Mesendoderm (in vitro differentiated cells): ENCODE data around the gene WDFY1. TPM values are rescaled to one million over a fixed set of nuclear protein-coding genes. Genes with fewer than 3 reads are reported as not detected.

Experiments
- DNase-seq: peaks from one replicate; pipeline ENCODE4 v3.0.0; 2013
- H2AK5ac ChIP-seq: 2 replicates; pipeline ENCODE4 v1.6.1; 2013; ENCODE audit warnings: low read length, inconsistent platforms
- H2BK120ac ChIP-seq: 2 replicates; pipeline ENCODE4 v1.6.1; 2013; ENCODE audit warnings: low read depth, mild to moderate bottlenecking, low read length, moderate library complexity, mixed read lengths
- H2BK15ac ChIP-seq: replicated peaks from 2 replicates; pipeline ENCODE4 v1.6.1; 2013; ENCODE audit warnings: low read depth, mild to moderate bottlenecking, moderate library complexity
- H2BK5ac ChIP-seq: 2 replicates; pipeline ENCODE4 v1.6.1; 2013; ENCODE audit warnings: low read length, inconsistent platforms
- H3K18ac ChIP-seq: 2 replicates; pipeline ENCODE4 v1.6.1; 2013; ENCODE audit warnings: mild to moderate bottlenecking, low read length, mixed read lengths
- H3K23ac ChIP-seq: one replicate; pipeline ENCODE4 v1.6.1; 2013; ENCODE audit warnings: low read length
- H3K27ac ChIP-seq: 2 replicates; pipeline ENCODE4 v1.5.1; 2013; ENCODE audit warnings: low read depth, mild to moderate bottlenecking, inconsistent platforms, low read length, moderate library complexity
- H3K27me3 ChIP-seq: 2 replicates; pipeline ENCODE4 v1.6.1; 2013; ENCODE audit warnings: low read length, control low read depth, mild to moderate bottlenecking, inconsistent platforms; ENCODE audit not compliant: insufficient read depth, poor library complexity
- H3K36me3 ChIP-seq: 2 replicates; pipeline ENCODE4 v1.6.1; 2013; ENCODE audit warnings: low read length, inconsistent platforms; ENCODE audit not compliant: control insufficient read depth, insufficient read depth
- H3K4ac ChIP-seq: one replicate; pipeline ENCODE4 v1.6.1; 2013; ENCODE audit warnings: low read depth, mild to moderate bottlenecking, low read length, moderate library complexity
- H3K4me1 ChIP-seq: 2 replicates; pipeline ENCODE4 v1.6.1; 2013; ENCODE audit warnings: low read depth, low read length, inconsistent platforms; ENCODE audit not compliant: control insufficient read depth
- H3K4me2 ChIP-seq: 2 replicates; pipeline ENCODE4 v1.6.1; 2013; ENCODE audit warnings: low read length
- H3K4me3 ChIP-seq: 2 replicates; pipeline ENCODE4 v1.5.1; 2013; ENCODE audit warnings: mild to moderate bottlenecking, low read length
- H3K56ac ChIP-seq: one replicate; pipeline ENCODE4 v1.6.1; 2013; ENCODE audit warnings: low read length
- H3K79me1 ChIP-seq: 2 replicates; pipeline ENCODE4 v1.6.1; 2013; ENCODE audit warnings: low read length, inconsistent platforms
- H3K79me2 ChIP-seq: 2 replicates; pipeline ENCODE4 v1.6.1; 2013; ENCODE audit warnings: mild to moderate bottlenecking, low read length; ENCODE audit not compliant: control insufficient read depth, insufficient read depth
- H3K9ac ChIP-seq: 2 replicates; pipeline ENCODE4 v1.6.1; 2013; ENCODE audit warnings: low read length, inconsistent platforms
- H4K5ac ChIP-seq: one replicate; pipeline ENCODE4 v1.6.1; 2013; ENCODE audit warnings: low read length
- H4K8ac ChIP-seq: one replicate; pipeline ENCODE4 v1.6.1; 2013; ENCODE audit warnings: low read depth, mild to moderate bottlenecking, control low read depth, low read length, moderate library complexity
- WGBS: extraction: QIAGEN DNeasy Blood & Tissue Kit; methylation state at CpG from one replicate; pipeline ENCODE4 v1.1.7; 2013; ENCODE audit warnings: low lambda C conversion rate, missing lambda C conversion rate; ENCODE audit not compliant: insufficient coverage; ENCODE audit errors: extremely low coverage; 5-methylcytosine and 5-hydroxymethylcytosine counted together
- polyA plus RNA-seq, 2 experiments: library from polyadenylated mRNA; stranded (reverse); fragments of 200-250 nt; gene quantifications; one replicate each; pipeline ENCODE4 v1.2.3, GENCODE V29; 2013

The WDFY1 gene, protein sequence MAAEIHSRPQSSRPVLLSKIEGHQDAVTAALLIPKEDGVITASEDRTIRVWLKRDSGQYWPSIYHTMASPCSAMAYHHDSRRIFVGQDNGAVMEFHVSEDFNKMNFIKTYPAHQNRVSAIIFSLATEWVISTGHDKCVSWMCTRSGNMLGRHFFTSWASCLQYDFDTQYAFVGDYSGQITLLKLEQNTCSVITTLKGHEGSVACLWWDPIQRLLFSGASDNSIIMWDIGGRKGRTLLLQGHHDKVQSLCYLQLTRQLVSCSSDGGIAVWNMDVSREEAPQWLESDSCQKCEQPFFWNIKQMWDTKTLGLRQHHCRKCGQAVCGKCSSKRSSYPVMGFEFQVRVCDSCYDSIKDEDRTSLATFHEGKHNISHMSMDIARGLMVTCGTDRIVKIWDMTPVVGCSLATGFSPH
- polyA plus RNA-seq (2013, experiment 1 of 2), result 41.8 TPM
- polyA plus RNA-seq (2013, experiment 2 of 2), result 41.0 TPM

DNA sequence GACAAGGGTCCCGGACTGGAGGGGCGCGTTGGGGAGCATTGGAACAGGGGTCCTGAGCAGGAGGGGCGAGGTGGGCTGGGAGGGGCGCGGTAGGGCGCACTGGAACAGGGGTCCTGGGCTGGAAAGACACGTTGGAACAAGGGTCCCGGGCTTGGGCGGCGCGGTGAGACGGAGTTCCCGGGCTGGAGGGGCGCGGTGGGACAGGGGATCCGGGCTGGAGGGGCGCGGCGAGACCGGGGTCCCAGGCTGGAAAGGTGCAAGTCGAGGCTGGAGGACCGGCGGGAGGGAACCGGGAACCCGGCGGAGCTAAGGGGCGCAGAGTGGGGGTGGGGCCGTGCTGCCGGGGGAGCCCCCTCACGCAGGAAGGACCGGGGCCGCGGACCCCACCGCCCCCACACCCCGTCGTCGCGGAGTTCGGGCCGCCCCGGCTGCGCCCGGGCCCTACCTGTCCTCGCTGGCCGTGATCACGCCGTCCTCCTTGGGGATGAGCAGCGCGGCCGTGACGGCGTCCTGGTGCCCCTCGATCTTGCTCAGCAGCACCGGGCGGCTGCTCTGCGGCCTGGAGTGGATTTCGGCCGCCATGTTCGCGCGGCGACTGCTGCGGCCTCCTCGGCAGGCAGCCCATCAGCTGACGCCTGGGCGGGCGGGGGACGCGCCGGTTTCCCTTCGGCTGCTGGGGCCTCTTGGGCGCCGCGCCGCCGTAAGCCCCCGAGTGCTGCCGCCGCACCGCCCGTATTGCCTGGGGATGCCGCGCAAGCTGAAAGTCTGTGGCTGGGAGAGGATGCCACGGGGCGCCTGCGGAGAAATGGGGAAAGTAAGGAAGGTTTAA, at the start of gene WDFY1:
TSS of gene WDFY1 (minus strand) at position 633 of the 829 bp plus-strand sequence. CDS start at position 582, 51 bp downstream.
- peak within 1 kb of the TSS; percentile 98 for H3K56ac ChIP-seq
- WGBS, result no CpG with 5 or more reads among the region's 87 CpGs
- no peak within 1 kb of the TSS for H4K8ac ChIP-seq

DNA sequence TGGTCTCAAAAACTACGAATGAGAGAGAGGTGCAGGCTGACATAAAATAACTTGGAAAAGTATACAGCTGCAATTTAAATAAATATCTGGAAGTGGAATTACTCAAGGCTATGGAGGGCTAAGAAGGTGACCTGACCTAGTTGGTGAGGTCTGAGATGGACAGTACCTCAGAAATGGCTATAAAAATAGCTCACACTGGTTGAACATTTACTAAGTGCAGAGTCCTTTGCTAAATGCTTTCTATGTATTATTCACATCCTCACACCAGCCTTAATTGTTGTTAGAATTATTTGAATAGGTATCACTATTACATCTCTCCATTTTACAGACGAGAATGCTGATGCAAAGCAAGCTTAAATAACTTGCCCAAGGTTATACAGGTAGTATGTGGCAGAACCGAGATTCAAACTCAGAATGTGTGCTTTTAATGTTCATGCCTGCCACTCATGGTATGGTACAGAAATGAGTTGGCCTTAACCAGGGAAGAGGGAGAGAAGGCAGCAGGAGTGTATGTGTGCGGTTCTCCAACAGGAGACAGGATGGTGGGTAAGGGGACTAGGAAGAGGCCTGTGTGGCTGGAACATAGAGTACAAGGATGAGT, 49.5 kb upstream of the WDFY1 start:
- Histone ChIP-seq H3K18ac (no peak overlapping the region), H3K27me3 (no peaks in the 10 kb centered on the region), H3K4ac (no peak overlapping the region), H3K4me3 (no peak overlapping the region), H3K9ac (no peak overlapping the region), H2BK5ac (no peak overlapping the region), H3K4me2 (no peak overlapping the region), H2AK5ac (no peak overlapping the region), H3K56ac (no peak overlapping the region), H3K27ac (no peak overlapping the region), H3K36me3 (peaks cover 26% of the 10 kb centered on the region), H3K23ac (no peak overlapping the region), H3K79me2 (peaks cover 4% of the 10 kb centered on the region), H4K8ac (no peak overlapping the region), H3K4me1 (no peaks in the 10 kb centered on the region), H4K5ac (no peak overlapping the region), H2BK120ac (no peak overlapping the region), H2BK15ac (no peak overlapping the region), H3K79me1 (peaks cover 9% of the 10 kb centered on the region)
- DNase-seq, result no peak
- no CpG with 5 or more reads among the region's 4 CpGs for WGBS

More for the DNA sequence above, at the start of gene WDFY1:
- Histone ChIP-seq H3K79me2 (peaks cover 28% of the 10 kb centered on the region), H2BK5ac (peak within 1 kb of the TSS; percentile 89), H3K4me2 (peak within 1 kb of the TSS; percentile 43), H3K4me1 (peaks cover 8% of the 10 kb centered on the region), H2AK5ac (no peak within 1 kb of the TSS), H3K18ac (peak within 1 kb of the TSS; percentile 94), H3K79me1 (peaks cover 11% of the 10 kb centered on the region), H2BK120ac (peak within 1 kb of the TSS; percentile 78), H4K5ac (no peak within 1 kb of the TSS), H3K4me3 (peak within 1 kb of the TSS; percentile 77), H3K27ac (peak within 1 kb of the TSS; percentile 49), H2BK15ac (no peak within 1 kb of the TSS), H3K23ac (peak within 1 kb of the TSS; percentile 83), H3K9ac (peak within 1 kb of the TSS; percentile 96), H3K4ac (peak within 1 kb of the TSS; percentile 72), H3K36me3 (no peaks in the 10 kb centered on the region), H3K27me3 (no peaks in the 10 kb centered on the region)
- peak; percentile 93 for DNase-seq

GRCh38 chr2:223993634-223994232, 48.6 kb upstream of the WDFY1 start:
- no peak overlapping the region for H4K5ac ChIP-seq
- H3K56ac ChIP-seq, result no peak overlapping the region
- no peak overlapping the region for H3K4ac ChIP-seq
- H2AK5ac ChIP-seq, result no peak overlapping the region
- no peak overlapping the region for H2BK5ac ChIP-seq
- H3K9ac ChIP-seq, result no peak overlapping the region
- H3K79me2 ChIP-seq, result peaks cover 4% of the 10 kb centered on the region
- no peak overlapping the region for H3K27ac ChIP-seq
- H3K79me1 ChIP-seq, result peaks cover 5% of the 10 kb centered on the region
- no peak overlapping the region for H3K18ac ChIP-seq
- no peak overlapping the region for H3K23ac ChIP-seq
- H4K8ac ChIP-seq, result no peak overlapping the region
- no peaks in the 10 kb centered on the region for H3K4me1 ChIP-seq
- H2BK15ac ChIP-seq, result no peak overlapping the region
- WGBS, result no CpG with 5 or more reads among the region's 5 CpGs
- no peaks in the 10 kb centered on the region for H3K27me3 ChIP-seq
- peaks cover 21% of the 10 kb centered on the region for H3K36me3 ChIP-seq
- no peak overlapping the region for H3K4me3 ChIP-seq
- H2BK120ac ChIP-seq, result no peak overlapping the region
- peak; percentile 82 for DNase-seq
- H3K4me2 ChIP-seq, result no peak overlapping the region

GRCh38 chr2:223991611-223992010, 46.5 kb upstream of the WDFY1 start:
- Histone ChIP-seq H3K23ac (no peak overlapping the region), H2BK15ac (no peak overlapping the region), H3K36me3 (peaks cover 17% of the 10 kb centered on the region), H4K5ac (no peak overlapping the region), H2AK5ac (no peak overlapping the region), H3K27me3 (no peaks in the 10 kb centered on the region), H3K4ac (no peak overlapping the region), H4K8ac (peak overlapping the region; percentile 57), H3K9ac (no peak overlapping the region), H3K18ac (no peak overlapping the region), H2BK5ac (no peak overlapping the region), H3K4me3 (no peak overlapping the region), H3K79me2 (no peaks in the 10 kb centered on the region), H3K4me1 (no peaks in the 10 kb centered on the region), H2BK120ac (no peak overlapping the region), H3K79me1 (no peaks in the 10 kb centered on the region), H3K56ac (no peak overlapping the region), H3K4me2 (no peak overlapping the region), H3K27ac (no peak overlapping the region)
- WGBS, result no CpG with 5 or more reads among the region's 12 CpGs
- DNase-seq, result no peak

DNA sequence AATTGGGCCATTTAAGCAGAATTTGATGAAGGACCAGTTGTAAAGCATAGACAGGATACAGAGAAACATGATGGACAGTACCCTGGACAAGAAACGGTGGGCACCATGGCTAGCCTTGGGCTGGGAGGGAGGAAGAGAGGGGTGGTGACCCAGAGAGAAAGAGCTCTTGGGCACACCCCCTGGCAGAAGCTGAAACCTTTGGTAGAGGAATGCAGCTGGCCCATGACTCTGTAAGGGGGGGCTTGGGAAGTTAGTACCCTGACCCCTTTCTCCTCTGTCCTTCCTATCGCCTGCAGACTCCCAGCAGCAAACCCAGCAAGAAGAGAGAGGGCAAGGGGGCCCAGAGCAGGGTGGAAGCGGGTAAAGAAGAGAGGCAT, 44.7 kb upstream of the WDFY1 start:
- H3K18ac ChIP-seq, result no peak overlapping the region
- H4K8ac ChIP-seq, result no peak overlapping the region
- no peaks in the 10 kb centered on the region for H3K27me3 ChIP-seq
- no peak overlapping the region for H3K9ac ChIP-seq
- H4K5ac ChIP-seq, result no peak overlapping the region
- no peak overlapping the region for H2AK5ac ChIP-seq
- H3K79me2 ChIP-seq, result no peaks in the 10 kb centered on the region
- no CpG with 5 or more reads among the region's 3 CpGs for WGBS
- H3K79me1 ChIP-seq, result no peaks in the 10 kb centered on the region
- H3K36me3 ChIP-seq, result peaks cover 11% of the 10 kb centered on the region
- no peak overlapping the region for H2BK5ac ChIP-seq
- H2BK15ac ChIP-seq, result no peak overlapping the region
- no peak overlapping the region for H3K4ac ChIP-seq
- H3K4me3 ChIP-seq, result no peak overlapping the region
- no peak overlapping the region for H3K4me2 ChIP-seq
- no peak overlapping the region for H3K27ac ChIP-seq
- H3K56ac ChIP-seq, result no peak overlapping the region
- no peaks in the 10 kb centered on the region for H3K4me1 ChIP-seq
- no peak overlapping the region for H2BK120ac ChIP-seq
- H3K23ac ChIP-seq, result no peak overlapping the region
- DNase-seq, result no peak
